ENCODE measurements around the gene WFIKKN2. TPM values are rescaled to one million over a fixed set of nuclear protein-coding genes. Genes with fewer than 3 reads are reported as not detected.

The WFIKKN2 gene
- total RNA-seq, 1 experiment from 2014 or later, result 0.11 TPM

GRCh38 chr17:50828508-50829170, 6.7 kb upstream of the WFIKKN2 start:
- H3K4me3 Mint-ChIP-seq, result no peak overlapping the region
- peaks cover 3% of the 10 kb centered on the region for H3K9me3 Mint-ChIP-seq
- CTCF ChIA-PET, result interaction anchor here (0.5 to 3.0 kb wide), 7 partner anchors 9 to 46 kb away, joined by 3 to 18 read pairs (median 7); no protein-coding TSS in a partner anchor
- TF ChIP-seq MXD4 (CRISPR knock-in tag; IDR thresholded peaks at IDR 0.05; ENCODE audit: borderline replicate concordance) (no peak), ZNF396 (CRISPR knock-in tag; IDR thresholded peaks at IDR 0.05; ENCODE audit: borderline replicate concordance) (no peak), CBFB (CRISPR knock-in tag; IDR thresholded peaks at IDR 0.05; ENCODE audit: low read depth) (no peak), SOX15 (CRISPR knock-in tag; IDR thresholded peaks at IDR 0.05) (no peak), ZNF416 (CRISPR knock-in tag; IDR thresholded peaks at IDR 0.05) (no peak), FOXK1 (CRISPR knock-in tag; IDR thresholded peaks at IDR 0.05) (no peak), EMX1 (CRISPR knock-in tag; IDR thresholded peaks at IDR 0.05) (no peak), ETV6 (CRISPR knock-in tag; IDR thresholded peaks at IDR 0.05) (no peak), TCF7 (CRISPR knock-in tag; IDR thresholded peaks at IDR 0.05; ENCODE audit: low read depth) (no peak), GRHL2 (CRISPR knock-in tag; IDR thresholded peaks at IDR 0.05; ENCODE audit: insufficient replicate concordance, severe bottlenecking) (no peak)
- TF ChIP-seq, protein P1, sequence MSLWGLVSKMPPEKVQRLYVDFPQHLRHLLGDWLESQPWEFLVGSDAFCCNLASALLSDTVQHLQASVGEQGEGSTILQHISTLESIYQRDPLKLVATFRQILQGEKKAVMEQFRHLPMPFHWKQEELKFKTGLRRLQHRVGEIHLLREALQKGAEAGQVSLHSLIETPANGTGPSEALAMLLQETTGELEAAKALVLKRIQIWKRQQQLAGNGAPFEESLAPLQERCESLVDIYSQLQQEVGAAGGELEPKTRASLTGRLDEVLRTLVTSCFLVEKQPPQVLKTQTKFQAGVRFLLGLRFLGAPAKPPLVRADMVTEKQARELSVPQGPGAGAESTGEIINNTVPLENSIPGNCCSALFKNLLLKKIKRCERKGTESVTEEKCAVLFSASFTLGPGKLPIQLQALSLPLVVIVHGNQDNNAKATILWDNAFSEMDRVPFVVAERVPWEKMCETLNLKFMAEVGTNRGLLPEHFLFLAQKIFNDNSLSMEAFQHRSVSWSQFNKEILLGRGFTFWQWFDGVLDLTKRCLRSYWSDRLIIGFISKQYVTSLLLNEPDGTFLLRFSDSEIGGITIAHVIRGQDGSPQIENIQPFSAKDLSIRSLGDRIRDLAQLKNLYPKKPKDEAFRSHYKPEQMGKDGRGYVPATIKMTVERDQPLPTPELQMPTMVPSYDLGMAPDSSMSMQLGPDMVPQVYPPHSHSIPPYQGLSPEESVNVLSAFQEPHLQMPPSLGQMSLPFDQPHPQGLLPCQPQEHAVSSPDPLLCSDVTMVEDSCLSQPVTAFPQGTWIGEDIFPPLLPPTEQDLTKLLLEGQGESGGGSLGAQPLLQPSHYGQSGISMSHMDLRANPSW (CRISPR knock-in tag; conservative IDR thresholded peaks at IDR 0.05; ENCODE audit: low read depth), result no peak
- TF ChIP-seq, protein P2, sequence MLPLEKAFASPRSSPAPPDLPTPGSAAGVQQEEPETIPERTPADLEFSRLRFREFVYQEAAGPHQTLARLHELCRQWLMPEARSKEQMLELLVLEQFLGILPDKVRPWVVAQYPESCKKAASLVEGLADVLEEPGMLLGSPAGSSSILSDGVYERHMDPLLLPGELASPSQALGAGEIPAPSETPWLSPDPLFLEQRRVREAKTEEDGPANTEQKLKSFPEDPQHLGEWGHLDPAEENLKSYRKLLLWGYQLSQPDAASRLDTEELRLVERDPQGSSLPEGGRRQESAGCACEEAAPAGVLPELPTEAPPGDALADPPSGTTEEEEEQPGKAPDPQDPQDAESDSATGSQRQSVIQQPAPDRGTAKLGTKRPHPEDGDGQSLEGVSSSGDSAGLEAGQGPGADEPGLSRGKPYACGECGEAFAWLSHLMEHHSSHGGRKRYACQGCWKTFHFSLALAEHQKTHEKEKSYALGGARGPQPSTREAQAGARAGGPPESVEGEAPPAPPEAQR (CRISPR knock-in tag; IDR thresholded peaks at IDR 0.05), result no peak
- TF ChIP-seq, protein P3, sequence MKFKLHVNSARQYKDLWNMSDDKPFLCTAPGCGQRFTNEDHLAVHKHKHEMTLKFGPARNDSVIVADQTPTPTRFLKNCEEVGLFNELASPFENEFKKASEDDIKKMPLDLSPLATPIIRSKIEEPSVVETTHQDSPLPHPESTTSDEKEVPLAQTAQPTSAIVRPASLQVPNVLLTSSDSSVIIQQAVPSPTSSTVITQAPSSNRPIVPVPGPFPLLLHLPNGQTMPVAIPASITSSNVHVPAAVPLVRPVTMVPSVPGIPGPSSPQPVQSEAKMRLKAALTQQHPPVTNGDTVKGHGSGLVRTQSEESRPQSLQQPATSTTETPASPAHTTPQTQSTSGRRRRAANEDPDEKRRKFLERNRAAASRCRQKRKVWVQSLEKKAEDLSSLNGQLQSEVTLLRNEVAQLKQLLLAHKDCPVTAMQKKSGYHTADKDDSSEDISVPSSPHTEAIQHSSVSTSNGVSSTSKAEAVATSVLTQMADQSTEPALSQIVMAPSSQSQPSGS (CRISPR knock-in tag; IDR thresholded peaks at IDR 0.05; ENCODE audit: borderline replicate concordance, low read depth), result no peak
- TF ChIP-seq, protein P4, sequence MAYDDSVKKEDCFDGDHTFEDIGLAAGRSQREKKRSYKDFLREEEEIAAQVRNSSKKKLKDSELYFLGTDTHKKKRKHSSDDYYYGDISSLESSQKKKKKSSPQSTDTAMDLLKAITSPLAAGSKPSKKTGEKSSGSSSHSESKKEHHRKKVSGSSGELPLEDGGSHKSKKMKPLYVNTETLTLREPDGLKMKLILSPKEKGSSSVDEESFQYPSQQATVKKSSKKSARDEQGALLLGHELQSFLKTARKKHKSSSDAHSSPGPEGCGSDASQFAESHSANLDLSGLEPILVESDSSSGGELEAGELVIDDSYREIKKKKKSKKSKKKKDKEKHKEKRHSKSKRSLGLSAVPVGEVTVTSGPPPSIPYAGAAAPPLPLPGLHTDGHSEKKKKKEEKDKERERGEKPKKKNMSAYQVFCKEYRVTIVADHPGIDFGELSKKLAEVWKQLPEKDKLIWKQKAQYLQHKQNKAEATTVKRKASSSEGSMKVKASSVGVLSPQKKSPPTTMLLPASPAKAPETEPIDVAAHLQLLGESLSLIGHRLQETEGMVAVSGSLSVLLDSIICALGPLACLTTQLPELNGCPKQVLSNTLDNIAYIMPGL (CRISPR knock-in tag; IDR thresholded peaks at IDR 0.05), result no peak
- TF ChIP-seq, protein P5, sequence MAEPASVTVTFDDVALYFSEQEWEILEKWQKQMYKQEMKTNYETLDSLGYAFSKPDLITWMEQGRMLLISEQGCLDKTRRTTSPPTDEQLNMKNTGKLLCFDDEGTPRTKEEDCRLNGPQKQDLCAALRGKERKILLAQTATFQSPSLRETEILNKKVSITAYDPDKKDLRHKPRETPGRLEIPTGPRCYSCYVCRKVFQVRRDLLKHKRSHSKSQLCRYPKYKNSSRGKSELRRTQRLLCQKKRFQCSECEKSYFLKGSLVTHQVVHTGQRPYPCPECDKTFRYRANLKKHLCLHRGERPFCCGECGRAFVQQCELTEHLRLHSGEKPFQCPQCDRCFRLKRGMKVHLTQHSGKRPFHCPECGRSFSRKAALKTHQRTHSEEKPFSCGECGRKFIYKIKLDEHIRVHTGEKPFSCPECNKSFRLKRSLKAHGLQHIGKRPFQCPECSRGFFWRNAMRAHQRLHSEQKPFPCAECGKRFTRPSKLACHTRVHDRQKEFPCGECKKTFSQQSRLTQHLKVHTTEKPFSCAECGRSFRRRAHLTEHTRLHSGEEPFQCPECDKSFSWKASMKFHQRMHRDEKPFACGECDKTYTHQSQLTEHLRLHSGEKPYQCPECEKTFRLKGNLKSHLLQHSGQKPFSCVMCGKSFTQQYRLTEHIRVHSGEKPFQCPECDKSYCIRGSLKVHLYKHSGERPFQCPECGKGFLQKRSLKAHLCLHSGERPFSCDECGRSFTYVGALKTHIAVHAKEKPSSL (CRISPR knock-in tag; conservative IDR thresholded peaks at IDR 0.05), result no peak
- POLR2A ChIA-PET, result interaction anchor here (0.5 to 0.7 kb wide), 2 partner anchors 228 to 416 kb away, joined by 3 to 4 read pairs; no protein-coding TSS in a partner anchor
- no peak for DNase-seq (ENCODE audit: low spot score)
- no peaks in the 10 kb centered on the region for H3K27me3 Mint-ChIP-seq (ENCODE audit: low read depth)
- no peaks in the 10 kb centered on the region for H3K36me3 Mint-ChIP-seq
- H3K4me1 Mint-ChIP-seq, result peaks cover 39% of the 10 kb centered on the region
- H3K27ac Mint-ChIP-seq, result peak overlapping the region; percentile 72; the same call in 1 of the 2 replicates
- ATAC-seq, result no peak
